Measurements from ENCODE around the gene SSC4D. TPM values are rescaled to one million over a fixed set of nuclear protein-coding genes. Genes with fewer than 3 reads are reported as not detected.
"Not testable (repeated sequence)": the region's sequence is repeated elsewhere in the genome, so short reads cannot be mapped to it uniquely, and the experiment has no call there.

SSC4D gene
- total RNA-seq, 1 experiment from 2014 or later: 18.1 TPM

- DNase-seq (ENCODE audit: low spot score); H3K4me3 Mint-ChIP-seq; POLR2A ChIA-PET; H3K27ac Mint-ChIP-seq; CTCF ChIA-PET; H3K9me3 Mint-ChIP-seq; H3K36me3 Mint-ChIP-seq; ATAC-seq; H3K27me3 Mint-ChIP-seq (ENCODE audit: low read depth): not testable (repeated sequence)
- peak; percentile 81; the same call in 1 of the 2 replicates for TF ChIP-seq ZNF121 (CRISPR knock-in tag; IDR thresholded peaks at IDR 0.05)
- H3K4me1 Mint-ChIP-seq: peaks cover 32% of the 10 kb centered on the region
Observed at GRCh38 chr7:76425558-76425957, 16.1 kb upstream of the SSC4D start.

- POLR2A ChIA-PET: no interaction called here
- Mint-ChIP-seq H3K36me3 (no peaks in the 10 kb centered on the region), H3K4me3 (no peak overlapping the region), H3K9me3 (no peaks in the 10 kb centered on the region), H3K27me3 (ENCODE audit: low read depth) (no peaks in the 10 kb centered on the region; the same call in 1 of the 2 replicates), H3K4me1 (peaks cover 32% of the 10 kb centered on the region), H3K27ac (no peak overlapping the region)
- no peak for ATAC-seq
- no peak for DNase-seq (ENCODE audit: low spot score)
- TF ChIP-seq ARID4B (CRISPR knock-in tag; IDR thresholded peaks at IDR 0.05; ENCODE audit: borderline replicate concordance): no peak
- TF ChIP-seq SP1 (CRISPR knock-in tag; conservative IDR thresholded peaks at IDR 0.05): no peak
- TF ChIP-seq STAT6 (CRISPR knock-in tag; conservative IDR thresholded peaks at IDR 0.05; ENCODE audit: low read depth): no peak
- no peak for TF ChIP-seq FOXP1 (CRISPR knock-in tag; IDR thresholded peaks at IDR 0.05; ENCODE audit: borderline replicate concordance)
- CTCF ChIA-PET: interaction anchor here (1.2 kb wide), 1 partner anchor 65 kb away, joined by 3 read pairs; no protein-coding TSS in a partner anchor
Observed at GRCh38 chr7:76425156-76425555, 15.7 kb upstream of the SSC4D start.

- ATAC-seq (no peak), DNase-seq (ENCODE audit: low spot score) (no peak)
- no peaks in the 10 kb centered on the region for H3K36me3 Mint-ChIP-seq
- ChIA-PET CTCF (interaction anchor here (1.0 to 1.2 kb wide), 3 partner anchors 12 to 65 kb away, joined by 3 to 5 read pairs (median 5); no protein-coding TSS in a partner anchor), POLR2A (interaction anchor here (1.1 kb wide), 1 partner anchor 66 kb away, joined by 4 read pairs; the partner anchor contains the start of gene YWHAG)
- no peaks in the 10 kb centered on the region for H3K9me3 Mint-ChIP-seq
- H3K27ac Mint-ChIP-seq: peak within 1 kb of the TSS; percentile 93
- H3K4me3 Mint-ChIP-seq: no peak within 1 kb of the TSS
- peaks cover 32% of the 10 kb centered on the region for H3K4me1 Mint-ChIP-seq
- TF ChIP-seq ZBTB43 (CRISPR knock-in tag; IDR thresholded peaks at IDR 0.05) (0 out of 2 replicates have a peak, but pooled peaks have one; percentile 21), ATF1 (CRISPR knock-in tag; IDR thresholded peaks at IDR 0.05) (no peak), ZNF121 (CRISPR knock-in tag; IDR thresholded peaks at IDR 0.05) (0 out of 2 replicates have a peak, but pooled peaks have one; percentile 47)
- H3K27me3 Mint-ChIP-seq (ENCODE audit: low read depth): no peaks in the 10 kb centered on the region; the same call in 1 of the 2 replicates
Observed at GRCh38 chr7:76424413-76425111, 15.1 kb upstream of the SSC4D start, which contains the start of gene ZP3. TSS of gene ZP3 (plus strand) at chr7:76424950. CDS start at chr7:76424965, 15 bp downstream.

All from WTC11 (cell line).